GM19324 (cell line): Measurements from ENCODE around the gene LHPP.
"Not testable (repeated sequence)": the region's sequence is repeated elsewhere in the genome, so short reads cannot be mapped to it uniquely, and the experiment has no call there.

ENCODE experiments used
- ATAC-seq: cut with Tn5 transposase; IDR thresholded peaks from one replicate; pipeline ENCODE4 v1.9.1; 2021; ENCODE audit warnings: mild to moderate bottlenecking, moderate library complexity; ENCODE audit not compliant: unreplicated experiment, low FRiP score

LHPP gene

DNA sequence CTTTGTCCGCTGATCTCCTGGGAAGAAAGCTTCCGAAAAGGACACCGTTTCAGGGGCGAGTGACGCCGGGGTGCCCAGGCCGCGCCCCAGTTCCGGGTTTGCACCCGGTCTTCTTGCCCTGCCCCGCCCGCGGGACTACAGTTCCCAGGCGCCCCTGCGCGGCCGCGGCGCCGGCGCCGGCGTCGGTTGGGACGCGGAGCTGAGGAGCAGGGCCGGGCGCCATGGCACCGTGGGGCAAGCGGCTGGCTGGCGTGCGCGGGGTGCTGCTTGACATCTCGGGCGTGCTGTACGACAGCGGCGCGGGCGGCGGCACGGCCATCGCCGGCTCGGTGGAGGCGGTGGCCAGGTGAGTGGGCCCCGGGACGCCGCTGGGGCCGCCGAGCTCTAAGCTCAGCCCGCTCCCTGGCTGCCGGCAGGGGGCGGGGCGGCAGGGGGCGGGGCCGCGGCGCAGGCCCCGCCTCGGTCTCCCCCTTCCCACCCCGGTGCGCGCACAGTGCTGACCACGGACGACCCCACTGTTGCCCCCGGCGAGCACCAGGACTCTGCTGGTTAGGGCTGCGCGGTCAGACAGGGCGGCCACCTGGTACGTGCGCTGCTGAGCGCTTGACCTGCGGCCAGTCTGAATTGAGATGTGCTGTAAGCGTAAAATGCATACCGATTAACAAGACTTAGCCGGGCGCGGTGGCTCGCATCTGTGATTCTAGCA is at the start of gene LHPP:
Gene LHPP (plus strand): TSS at position 182 of the 706 bp plus-strand sequence. CDS start 40 bp downstream, at position 222.
- ATAC-seq: peak; percentile 97

- ATAC-seq: no peak
Observed at GRCh38 chr10:124414076-124414475, 47.5 kb upstream of the LHPP start.

DNA sequence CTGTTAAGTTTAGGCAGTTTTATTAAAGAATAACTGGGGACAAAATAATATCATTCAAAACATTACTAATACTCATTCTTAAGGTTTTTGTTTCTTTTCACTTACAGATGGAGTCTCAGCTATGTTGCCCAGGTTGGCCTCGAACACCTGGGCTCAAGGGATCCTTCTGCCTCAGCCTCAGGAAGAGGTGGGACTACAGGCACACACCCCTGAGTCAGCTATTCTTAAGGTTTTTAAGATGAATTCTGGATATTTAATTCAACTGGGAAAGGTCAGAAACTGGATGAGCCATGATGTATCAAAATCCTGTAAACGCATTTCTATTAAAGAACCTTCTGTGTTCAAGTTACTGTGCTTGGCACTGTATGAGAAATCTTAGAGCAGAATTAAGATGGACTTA is 46.4 kb upstream of the LHPP start:
- no peak for ATAC-seq

DNA sequence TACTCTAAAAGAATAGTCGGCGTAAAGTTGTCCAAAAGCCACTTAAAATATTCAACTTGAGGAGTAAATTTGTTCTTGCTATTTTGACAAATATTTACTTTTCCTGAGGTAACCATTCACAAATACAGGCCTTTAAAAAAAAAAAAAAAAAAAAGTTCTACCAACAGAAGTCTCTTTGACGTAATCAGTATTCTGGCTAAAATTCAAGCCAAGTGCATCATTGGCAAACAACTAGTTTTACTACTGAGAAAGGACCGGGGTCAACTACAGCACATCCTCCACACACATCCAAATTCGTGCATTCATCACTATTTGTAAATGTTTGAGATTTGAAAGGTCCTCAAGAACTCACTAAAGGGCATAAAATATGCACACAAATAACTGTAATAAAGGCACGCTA is 44.9 kb upstream of the LHPP start:
- no peak for ATAC-seq

GRCh38 chr10:124417895-124418725 is 43.5 kb upstream of the LHPP start:
- ATAC-seq: peak; percentile 35

DNA sequence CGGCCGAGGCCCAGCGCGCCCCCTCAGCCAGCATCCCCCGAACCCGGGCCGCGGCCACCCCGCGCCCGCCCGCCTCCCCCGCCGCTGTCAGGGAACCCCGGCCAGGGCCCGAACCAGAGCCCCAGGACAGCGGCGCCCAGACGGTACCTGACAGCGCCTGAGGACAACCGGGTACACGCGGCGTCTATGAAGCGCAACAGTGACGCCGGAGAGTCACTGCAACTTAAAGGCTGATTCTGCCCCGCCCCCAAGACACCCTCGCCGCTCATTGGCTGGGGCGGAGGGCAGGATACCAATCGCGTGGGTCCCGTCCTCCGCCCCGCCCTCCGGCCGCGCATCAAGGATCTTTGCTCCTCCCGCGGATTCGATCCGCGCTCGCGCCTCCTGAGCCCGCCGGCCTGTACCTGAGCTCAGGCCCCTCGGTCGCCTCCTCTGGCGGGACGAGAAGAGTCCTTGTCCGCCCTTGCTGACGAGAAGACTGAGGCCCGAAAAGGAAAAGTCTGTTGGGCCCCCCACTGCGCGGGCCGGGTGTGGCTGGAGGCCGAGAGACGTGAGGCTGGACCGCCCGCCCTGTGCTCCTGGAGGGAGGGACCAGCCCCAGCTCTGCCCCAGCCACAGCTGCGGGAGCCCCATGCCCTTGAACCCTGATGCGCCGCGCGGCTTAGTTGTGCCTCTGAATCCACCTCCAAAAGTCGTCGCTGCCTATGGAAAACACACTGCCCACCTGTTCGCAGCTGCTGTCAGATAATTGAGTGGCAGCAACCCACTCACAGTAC is 42.7 kb upstream of the LHPP start, which contains the start of gene OAT:
Gene OAT (minus strand): TSS at position 198 of the 776 bp plus-strand sequence. CDS start 6,752 bp downstream, outside the sequence.
- ATAC-seq: peak; percentile 94

DNA sequence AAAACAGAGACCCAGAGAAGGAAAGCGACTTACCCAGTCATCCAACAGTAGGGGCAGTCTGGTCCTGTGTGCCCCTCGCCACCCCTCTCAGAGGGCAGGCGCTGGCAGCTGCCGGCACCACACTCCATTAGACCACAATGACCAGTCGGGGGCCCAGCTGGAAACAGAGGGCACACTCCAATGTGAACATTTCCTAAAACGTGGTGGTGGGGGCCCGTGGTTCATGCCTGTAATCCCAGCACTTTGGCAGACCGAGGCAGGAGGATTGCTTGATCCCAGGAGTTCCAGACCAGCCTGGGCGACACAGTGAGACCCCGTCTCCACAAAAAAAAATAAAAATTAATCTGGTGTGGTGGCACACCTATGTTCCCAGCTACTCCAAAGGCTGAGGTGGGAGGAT is 42.0 kb upstream of the LHPP start:
- ATAC-seq: no peak

DNA sequence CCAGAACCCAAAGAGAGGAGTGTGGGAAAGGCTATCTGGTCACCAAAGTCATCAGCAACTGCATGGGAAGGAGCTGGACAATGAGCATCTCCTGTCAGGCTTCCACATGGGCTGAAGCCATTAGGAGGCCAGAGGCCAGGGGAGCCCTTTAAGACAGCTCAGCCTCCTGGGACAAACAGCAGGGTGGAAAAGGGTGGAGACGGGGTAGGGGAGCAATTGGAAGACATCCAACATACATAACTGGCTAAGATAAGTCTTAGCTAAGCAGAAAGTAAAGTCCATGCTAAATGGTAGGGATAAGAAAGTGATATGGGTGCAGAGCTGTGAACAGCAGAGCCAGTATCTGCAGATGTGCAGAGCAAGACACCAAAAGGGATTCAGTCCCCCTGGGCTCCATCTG is 41.4 kb upstream of the LHPP start:
- ATAC-seq: no peak

DNA sequence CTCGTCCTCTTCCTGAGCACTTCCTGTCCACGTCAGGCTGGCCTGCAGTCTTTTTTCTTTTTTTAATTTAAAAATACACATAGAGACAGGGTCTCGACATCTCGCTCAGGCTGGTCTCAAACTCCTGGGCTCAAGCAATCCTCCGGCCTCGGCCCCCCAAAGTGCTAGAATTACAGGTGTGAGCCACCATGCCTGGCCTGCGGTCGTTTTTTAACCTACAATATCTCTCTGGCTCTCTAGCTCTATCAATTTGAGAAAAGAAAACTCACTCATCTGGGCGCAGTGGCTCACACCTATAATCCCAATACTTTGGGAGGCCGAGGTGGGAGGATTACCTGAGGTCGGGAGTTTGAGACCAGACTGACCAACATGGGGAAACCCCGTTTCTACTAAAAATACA is 38.9 kb upstream of the LHPP start:
- no peak for ATAC-seq

DNA sequence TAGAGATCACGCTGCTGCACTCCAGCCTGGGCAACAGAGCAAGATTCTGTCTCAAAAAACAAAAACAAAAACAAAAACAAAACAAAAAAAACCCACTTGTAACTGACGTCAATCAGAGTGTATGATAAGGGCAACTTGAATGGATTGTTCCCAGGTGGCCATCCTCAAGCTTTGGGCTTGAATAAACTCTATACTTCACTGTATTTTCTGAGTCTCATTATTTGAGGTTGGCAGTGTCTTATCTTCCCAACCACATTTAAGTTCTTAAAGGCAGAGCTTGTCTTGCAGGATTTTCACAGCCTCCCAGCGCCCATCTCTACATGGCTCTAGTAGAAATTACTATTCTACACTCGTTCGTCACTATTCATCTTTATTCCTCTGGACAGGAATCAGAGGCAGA is 37.8 kb upstream of the LHPP start:
- ATAC-seq: no peak

GRCh38 chr10:124425227-124425962 is 36.2 kb upstream of the LHPP start:
- no peak for ATAC-seq

DNA sequence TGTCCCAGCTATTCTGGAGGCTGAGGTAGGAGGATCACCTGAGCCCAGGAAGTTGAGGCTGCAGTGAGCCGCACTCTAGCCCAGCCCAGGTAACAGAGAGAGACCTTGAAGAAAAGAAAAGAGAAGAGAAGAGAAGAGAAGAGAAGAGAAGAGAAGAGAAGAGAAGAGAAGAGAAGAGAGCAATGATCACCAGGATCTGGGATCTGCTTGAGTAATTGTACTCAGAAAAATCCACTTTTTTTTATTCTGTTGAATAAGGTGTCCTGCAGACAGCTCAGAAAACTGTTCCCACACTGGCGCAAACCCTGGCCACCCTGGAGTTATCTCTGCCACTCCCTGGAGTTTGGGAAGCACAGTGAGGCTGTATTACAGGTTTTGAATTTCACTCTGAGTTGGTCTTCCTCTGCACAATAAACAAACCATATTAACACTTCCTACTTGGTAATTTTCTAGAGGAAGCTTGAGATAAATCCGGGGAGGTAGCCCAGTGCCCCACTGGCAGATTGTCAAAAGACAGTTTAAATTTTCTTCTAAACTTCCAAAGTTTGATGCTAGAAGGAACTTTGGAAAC is 33.3 kb upstream of the LHPP start:
- ATAC-seq: no peak

DNA sequence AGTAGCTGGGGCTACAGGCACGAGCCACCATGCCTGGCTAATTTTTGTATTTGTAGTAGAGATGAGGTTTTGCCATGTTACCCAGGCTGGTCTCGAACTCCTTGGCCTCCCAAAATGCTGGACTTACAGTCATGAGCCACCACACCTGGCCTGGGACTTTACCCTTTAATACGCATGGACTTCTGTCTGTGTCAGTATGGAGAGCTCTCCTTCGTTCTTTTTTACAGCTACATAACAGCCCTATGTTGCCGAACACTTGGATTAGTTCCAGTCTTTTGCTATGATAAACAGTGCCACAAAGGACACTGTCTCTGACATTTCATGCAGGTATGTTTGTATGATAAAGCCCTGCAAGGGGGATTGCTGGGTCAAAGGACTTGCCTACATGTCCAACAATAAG is 32.0 kb upstream of the LHPP start:
- no peak for ATAC-seq

DNA sequence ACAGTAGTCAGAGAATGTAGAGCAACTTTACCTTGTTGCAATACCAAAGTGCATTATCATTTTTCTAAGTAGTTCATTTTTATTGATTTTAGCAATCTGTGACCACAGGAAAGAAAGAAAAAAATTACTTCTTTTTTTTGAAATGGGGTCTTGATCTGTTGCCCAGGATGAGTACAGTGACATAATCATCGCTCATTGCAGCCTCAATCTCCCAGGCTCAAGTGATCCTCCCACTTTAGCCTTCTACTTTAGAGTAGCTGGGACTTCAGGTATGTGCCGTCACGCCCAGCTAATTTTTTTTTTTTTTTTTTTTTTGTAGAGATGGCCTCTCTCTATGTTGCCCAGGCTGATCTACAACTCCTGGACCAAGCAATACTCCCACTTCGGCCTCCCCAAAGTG is 31.5 kb upstream of the LHPP start:
- no peak for ATAC-seq

DNA sequence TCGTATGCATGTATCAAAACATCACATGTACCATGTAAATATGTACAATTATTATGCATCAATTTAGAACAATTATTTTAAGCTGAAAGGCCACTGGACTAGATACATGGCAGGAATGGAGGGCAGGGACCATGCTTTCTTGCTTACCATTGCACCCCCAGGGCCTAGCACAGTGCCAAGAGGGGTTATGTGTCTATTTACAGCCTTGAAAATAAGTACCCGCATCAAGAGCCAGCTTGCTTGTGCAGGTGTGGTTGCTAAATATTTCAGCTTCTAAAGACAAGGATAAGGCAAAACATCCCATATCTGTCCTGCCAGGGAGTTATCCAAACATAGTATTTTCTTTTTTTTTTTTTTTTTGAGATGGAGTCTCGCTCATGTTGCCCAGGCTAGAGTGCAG is 28.2 kb upstream of the LHPP start:
- no peak for ATAC-seq

GRCh38 chr10:124435683-124436082 is 25.9 kb upstream of the LHPP start:
- not testable (repeated sequence) for ATAC-seq

DNA sequence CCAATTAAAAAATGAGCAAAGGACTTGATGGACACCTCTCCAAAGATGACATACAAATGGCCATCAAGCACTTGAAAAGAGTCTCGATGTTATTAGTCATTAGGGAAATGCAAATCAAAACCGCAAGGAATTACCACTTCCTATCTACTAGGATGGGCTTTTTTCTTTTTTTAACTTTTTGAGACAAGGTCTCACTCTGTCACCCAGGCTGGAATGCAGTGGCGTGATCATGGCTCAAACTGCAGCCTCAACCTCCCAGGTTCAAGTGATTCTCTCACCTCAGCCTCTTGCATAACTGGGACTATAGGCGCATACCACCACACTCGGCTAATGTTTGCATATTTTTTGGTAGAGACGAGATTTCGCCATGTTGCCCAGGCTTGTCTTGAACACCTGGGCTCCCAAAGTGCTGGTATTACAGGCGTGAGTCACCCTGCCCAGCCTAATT is 25.4 kb upstream of the LHPP start:
- peak; percentile 71 for ATAC-seq

- not testable (repeated sequence) for ATAC-seq
Observed at GRCh38 chr10:124441694-124442093, 19.9 kb upstream of the LHPP start.

- no peak for ATAC-seq
Observed at GRCh38 chr10:124446830-124447750, 14.5 kb upstream of the LHPP start.
